H9 (cell line): ENCODE measurements around the gene LPP. TPM values are rescaled to one million over a fixed set of nuclear protein-coding genes. Genes with fewer than 3 reads are reported as not detected.

Experiments used
- DNase-seq: peaks from one replicate; pipeline ENCODE4 v3.0.0-alpha.2; 2017
- H2AFZ ChIP-seq: one replicate; pipeline ENCODE4 v1.6.1; 2013; ENCODE audit warnings: mild to moderate bottlenecking, low read length, control low read depth, moderate library complexity
- H2AK5ac ChIP-seq: 2 replicates; pipeline ENCODE4 v1.6.1; 2013; ENCODE audit warnings: low read length, control low read depth, mixed read lengths; ENCODE audit not compliant: insufficient read length
- H2BK120ac ChIP-seq: one replicate; pipeline ENCODE4 v1.6.1; 2013; ENCODE audit warnings: low read depth, mild to moderate bottlenecking, low read length, control low read depth, inconsistent platforms; ENCODE audit not compliant: poor library complexity, severe bottlenecking
- H2BK12ac ChIP-seq: 2 replicates; pipeline ENCODE4 v1.6.1; 2013; ENCODE audit warnings: low read length, control low read depth, mixed read lengths, low read depth; ENCODE audit not compliant: insufficient read length
- H2BK15ac ChIP-seq: 2 replicates; pipeline ENCODE4 v1.6.1; 2013; ENCODE audit warnings: low read depth, low read length, control low read depth
- H2BK20ac ChIP-seq: one replicate; pipeline ENCODE4 v1.6.1; 2013; ENCODE audit warnings: low read depth, mild to moderate bottlenecking, low read length, control low read depth, inconsistent platforms; ENCODE audit not compliant: poor library complexity, severe bottlenecking
- H2BK5ac ChIP-seq: 2 replicates; pipeline ENCODE4 v1.6.1; 2013; ENCODE audit warnings: low read length, control low read depth, mixed read lengths; ENCODE audit not compliant: insufficient read length
- H3K14ac ChIP-seq: 2 replicates; pipeline ENCODE4 v1.6.1; 2013; ENCODE audit warnings: low read length, control low read depth; ENCODE audit not compliant: insufficient read depth
- H3K18ac ChIP-seq: 2 replicates; pipeline ENCODE4 v1.6.1; 2013; ENCODE audit warnings: low read depth, mild to moderate bottlenecking, mixed read lengths, low read length, control low read depth; ENCODE audit not compliant: insufficient read length
- H3K23ac ChIP-seq: 2 replicates; pipeline ENCODE4 v1.6.1; 2013; ENCODE audit warnings: low read length, control low read depth, mixed read lengths, low read depth; ENCODE audit not compliant: insufficient read length
- H3K23me2 ChIP-seq: 2 replicates; pipeline ENCODE4 v1.6.1; 2013; ENCODE audit warnings: low read depth, mild to moderate bottlenecking, mixed read lengths, low read length, control low read depth; ENCODE audit not compliant: insufficient read length, poor library complexity, severe bottlenecking
- H3K27ac ChIP-seq: 2 replicates; pipeline ENCODE4 v1.5.1; 2013; ENCODE audit warnings: low read length, control low read depth, mixed read lengths, low read depth; ENCODE audit not compliant: insufficient read length
- H3K27me3 ChIP-seq: 2 replicates; pipeline ENCODE4 v1.6.1; 2013; ENCODE audit warnings: low read length, control low read depth, inconsistent platforms; ENCODE audit not compliant: insufficient read depth
- H3K4ac ChIP-seq: 2 replicates; pipeline ENCODE4 v1.6.1; 2013; ENCODE audit warnings: low read depth, mild to moderate bottlenecking, control low read depth, inconsistent platforms, low read length, moderate library complexity
- H3K4me1 ChIP-seq: 2 replicates; pipeline ENCODE4 v1.6.1; 2013; ENCODE audit warnings: low read length, control low read depth, inconsistent platforms; ENCODE audit not compliant: insufficient read depth
- H3K4me2 ChIP-seq: 2 replicates; pipeline ENCODE4 v1.6.1; 2013; ENCODE audit warnings: low read length, control low read depth, mixed read lengths; ENCODE audit not compliant: insufficient read length, insufficient read depth
- H3K56ac ChIP-seq: 2 replicates; pipeline ENCODE4 v1.6.1; 2013; ENCODE audit warnings: low read depth, mild to moderate bottlenecking, mixed read lengths, low read length, control low read depth; ENCODE audit not compliant: insufficient read length
- H3K79me1 ChIP-seq: 2 replicates; pipeline ENCODE4 v1.6.1; 2013; ENCODE audit warnings: low read depth, mild to moderate bottlenecking, moderate library complexity, low read length, control low read depth, inconsistent platforms; ENCODE audit not compliant: insufficient read depth, poor library complexity, severe bottlenecking
- H3K79me2 ChIP-seq: 2 replicates; pipeline ENCODE4 v1.6.1; 2013; ENCODE audit warnings: low read length, control low read depth, inconsistent platforms; ENCODE audit not compliant: insufficient read depth
- H3K9ac ChIP-seq: 2 replicates; pipeline ENCODE4 v1.6.1; 2013; ENCODE audit warnings: low read length, control low read depth, mixed read lengths; ENCODE audit not compliant: insufficient read length; ENCODE audit errors: extremely low read depth
- H3K9me3 ChIP-seq: one replicate; pipeline ENCODE4 v1.6.1; 2013; ENCODE audit warnings: low read depth, low read length, inconsistent platforms; ENCODE audit not compliant: control insufficient read depth
- H3T11ph ChIP-seq: one replicate; pipeline ENCODE4 v1.6.1; 2013; ENCODE audit warnings: mild to moderate bottlenecking, low read length, control low read depth, inconsistent platforms
- H4K20me1 ChIP-seq: one replicate; pipeline ENCODE4 v1.6.1; 2013; ENCODE audit not compliant: control insufficient read depth, insufficient read length, insufficient read depth
- H4K5ac ChIP-seq: 2 replicates; pipeline ENCODE4 v1.6.1; 2013; ENCODE audit warnings: low read depth, mild to moderate bottlenecking, mixed read lengths, low read length, control low read depth; ENCODE audit not compliant: insufficient read length
- H4K8ac ChIP-seq: replicated peaks from 2 replicates; pipeline ENCODE4 v1.6.1; 2013; ENCODE audit warnings: low read length, control low read depth, mixed read lengths, low read depth; ENCODE audit not compliant: insufficient read length
- H4K91ac ChIP-seq: 2 replicates; pipeline ENCODE4 v1.6.1; 2013; ENCODE audit warnings: low read depth, mild to moderate bottlenecking, moderate library complexity, mixed read lengths, low read length, control low read depth; ENCODE audit not compliant: insufficient read length
- H3K27ac Mint-ChIP-seq, 3 experiments: 2 replicates in 2 of 3; 3 replicates in 1 of 3; pipeline ENCODE4 v1.8.0; 2020 to 2021; ENCODE audit warnings: mixed read lengths in 3 of 3, mild to moderate bottlenecking in 1 of 3, moderate library complexity in 1 of 3
- H3K27me3 Mint-ChIP-seq: 2 replicates; pipeline ENCODE4 v1.8.0; 2021; ENCODE audit warnings: low read depth, mild to moderate bottlenecking, moderate library complexity, mixed read lengths
- H3K36me3 Mint-ChIP-seq, 3 experiments: 2 replicates in 2 of 3; 3 replicates in 1 of 3; pipeline ENCODE4 v1.8.0; 2020 to 2021; ENCODE audit warnings: low read depth in 3 of 3, mixed read lengths in 3 of 3; ENCODE audit not compliant: insufficient read depth in 1 of 3
- H3K4me1 Mint-ChIP-seq, 2 experiments: 2 replicates each; pipeline ENCODE4 v1.8.0; 2020; ENCODE audit warnings: mixed read lengths in 2 of 2
- H3K4me3 Mint-ChIP-seq, 2 experiments: 2 replicates in 1 of 2; 3 replicates in 1 of 2; pipeline ENCODE4 v1.8.0; 2020 to 2021; ENCODE audit warnings: mild to moderate bottlenecking in 2 of 2, mixed read lengths in 2 of 2, moderate library complexity in 1 of 2
- H3K9me3 Mint-ChIP-seq, 2 experiments: 2 replicates in 1 of 2; 3 replicates in 1 of 2; pipeline ENCODE4 v1.8.0; 2020; ENCODE audit warnings: mild to moderate bottlenecking in 2 of 2, mixed read lengths in 2 of 2, moderate library complexity in 1 of 2
- WGBS: extraction: QIAGEN DNeasy Blood & Tissue Kit; methylation state at CpG from one replicate; pipeline ENCODE4 v1.1.7; 2013; ENCODE audit warnings: missing lambda C conversion rate, low lambda C conversion rate, mixed read lengths; ENCODE audit not compliant: insufficient read length; ENCODE audit errors: extremely low coverage; 5-methylcytosine and 5-hydroxymethylcytosine counted together
- total RNA-seq: library from RNA; stranded (reverse); gene quantifications from 2 replicates; pipeline ENCODE4 v1.2.1, GENCODE V29; 2021
- TF ChIP-seq, protein P1 (sequence below): fragments of 200-600 bp; sonication (generic); conservative IDR thresholded peaks from 3 replicates; pipeline ENCODE4 v1.8.0; 2021; ENCODE audit warnings: antibody characterized with exemption, mild to moderate bottlenecking

Gene LPP
- total RNA-seq, 1 experiment from 2014 or later, result 64.6 TPM

DNA sequence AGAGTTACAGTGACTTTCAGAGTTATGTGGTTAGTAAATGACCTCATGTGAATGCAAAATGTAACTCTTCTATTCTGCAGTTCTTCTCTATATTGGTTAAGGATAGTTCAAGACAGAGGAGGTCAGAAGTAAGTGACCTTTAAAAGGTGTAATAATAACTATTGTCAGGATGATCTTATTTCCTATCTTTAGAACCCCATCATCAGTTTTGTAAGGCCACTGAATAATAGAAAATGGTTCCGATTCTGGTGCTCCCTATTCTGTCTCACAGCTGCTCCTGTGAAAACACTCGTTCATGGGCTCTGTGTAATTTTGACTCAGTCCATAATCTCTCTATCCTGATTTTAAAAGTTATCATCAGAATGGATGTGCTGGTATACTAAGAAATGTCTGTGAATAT is 463.3 kb downstream of the LPP start:
- no peak overlapping the region for H4K91ac ChIP-seq
- H3K4ac ChIP-seq, result no peak overlapping the region
- H3K9me3 Mint-ChIP-seq, result no peaks in the 10 kb centered on the region
- no peaks in the 10 kb centered on the region for H3K27me3 Mint-ChIP-seq
- H4K5ac ChIP-seq, result no peak overlapping the region
- H3K36me3 Mint-ChIP-seq, result no peaks in the 10 kb centered on the region
- H3K18ac ChIP-seq, result no peak overlapping the region
- H2BK20ac ChIP-seq, result no peak overlapping the region
- no peak overlapping the region for H2AFZ ChIP-seq
- H3K27me3 ChIP-seq, result no peaks in the 10 kb centered on the region
- no peak overlapping the region for H2BK15ac ChIP-seq
- H3K79me1 ChIP-seq, result no peaks in the 10 kb centered on the region
- no peaks in the 10 kb centered on the region; the same call in 1 of the 2 replicates for H3K79me2 ChIP-seq
- no peak for DNase-seq
- H3K4me2 ChIP-seq, result no peak overlapping the region
- no peaks in the 10 kb centered on the region for H3K4me1 ChIP-seq
- H3K9me3 ChIP-seq, result no peaks in the 10 kb centered on the region
- no peak overlapping the region for H2BK5ac ChIP-seq
- no peak overlapping the region for H2BK120ac ChIP-seq
- no peaks in the 10 kb centered on the region for H3K23me2 ChIP-seq
- H3K27ac ChIP-seq, result no peak overlapping the region
- no peak overlapping the region for H3K23ac ChIP-seq
- H3K14ac ChIP-seq, result no peak overlapping the region
- TF ChIP-seq, protein P1, sequence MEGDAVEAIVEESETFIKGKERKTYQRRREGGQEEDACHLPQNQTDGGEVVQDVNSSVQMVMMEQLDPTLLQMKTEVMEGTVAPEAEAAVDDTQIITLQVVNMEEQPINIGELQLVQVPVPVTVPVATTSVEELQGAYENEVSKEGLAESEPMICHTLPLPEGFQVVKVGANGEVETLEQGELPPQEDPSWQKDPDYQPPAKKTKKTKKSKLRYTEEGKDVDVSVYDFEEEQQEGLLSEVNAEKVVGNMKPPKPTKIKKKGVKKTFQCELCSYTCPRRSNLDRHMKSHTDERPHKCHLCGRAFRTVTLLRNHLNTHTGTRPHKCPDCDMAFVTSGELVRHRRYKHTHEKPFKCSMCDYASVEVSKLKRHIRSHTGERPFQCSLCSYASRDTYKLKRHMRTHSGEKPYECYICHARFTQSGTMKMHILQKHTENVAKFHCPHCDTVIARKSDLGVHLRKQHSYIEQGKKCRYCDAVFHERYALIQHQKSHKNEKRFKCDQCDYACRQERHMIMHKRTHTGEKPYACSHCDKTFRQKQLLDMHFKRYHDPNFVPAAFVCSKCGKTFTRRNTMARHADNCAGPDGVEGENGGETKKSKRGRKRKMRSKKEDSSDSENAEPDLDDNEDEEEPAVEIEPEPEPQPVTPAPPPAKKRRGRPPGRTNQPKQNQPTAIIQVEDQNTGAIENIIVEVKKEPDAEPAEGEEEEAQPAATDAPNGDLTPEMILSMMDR, result no peak
- no peak overlapping the region for H3K4me3 Mint-ChIP-seq
- no peaks in the 10 kb centered on the region for H3K4me1 Mint-ChIP-seq
- whole genome bisulfite sequencing, result no CpG with 5 or more reads among the region's 2 CpGs
- no peak overlapping the region for H3K9ac ChIP-seq
- no peak overlapping the region for H2AK5ac ChIP-seq
- H4K20me1 ChIP-seq, result no peaks in the 10 kb centered on the region
- no peak overlapping the region for H2BK12ac ChIP-seq
- no peak overlapping the region for H3K27ac Mint-ChIP-seq
- H3T11ph ChIP-seq, result no peak overlapping the region
- H4K8ac ChIP-seq, result no peak overlapping the region
- no peak overlapping the region for H3K56ac ChIP-seq
